Activated T-helper 17 cell treated with anti-CD3 and anti-CD28 coated beads, Interleukin-2, amount 50 U/mL, for 72 hours (primary cell): Measurements from ENCODE around the gene SLC4A1AP. TPM values are rescaled to one million over a fixed set of nuclear protein-coding genes. Genes with fewer than 3 reads are reported as not detected.
"Not testable (repeated sequence)": the region's sequence is repeated elsewhere in the genome, so short reads cannot be mapped to it uniquely, and the experiment has no call there.

Experiments
- ATAC-seq: fragments of 150-1000 bp; cut with Tn5 transposase; replicated peaks from 2 replicates; pipeline ENCODE4 v1.10.0; 2021; ENCODE audit warnings: mild to moderate bottlenecking, moderate library complexity
- H3K27ac Mint-ChIP-seq: one replicate; pipeline ENCODE4 v1.8.0; 2022; ENCODE audit warnings: mixed read lengths
- H3K27me3 Mint-ChIP-seq: one replicate; pipeline ENCODE4 v1.8.0; 2022; ENCODE audit warnings: mixed read lengths
- H3K36me3 Mint-ChIP-seq: one replicate; pipeline ENCODE4 v1.8.0; 2022; ENCODE audit warnings: low read depth, mild to moderate bottlenecking, mixed read lengths
- H3K4me1 Mint-ChIP-seq: one replicate; pipeline ENCODE4 v1.8.0; 2022; ENCODE audit warnings: mixed read lengths
- H3K4me3 Mint-ChIP-seq: one replicate; pipeline ENCODE4 v1.8.0; 2022; ENCODE audit warnings: mild to moderate bottlenecking, mixed read lengths
- H3K9me3 Mint-ChIP-seq: one replicate; pipeline ENCODE4 v1.8.0; 2022; ENCODE audit warnings: mixed read lengths
- total RNA-seq, 2 donors: library from RNA; stranded (reverse); gene quantifications; one replicate each; pipeline ENCODE4 v1.2.3, GENCODE V29; 2022

SLC4A1AP gene
- 10 to 100 TPM; 23.6 to 25.5 TPM for total RNA-seq

GRCh38 chr2:27663285-27664153 is at the start of gene SLC4A1AP, which contains the start of gene SUPT7L:
Gene SLC4A1AP, plus strand, starts transcription at chr2:27663889. Its CDS starts 26 bp downstream, at chr2:27663915.
Gene SUPT7L, minus strand, starts transcription at chr2:27663614. Its CDS starts 1,422 bp downstream, at chr2:27662192.
- Mint-ChIP-seq H3K4me3 (peak within 1 kb of the TSS; percentile 99), H3K4me1 (peaks cover 25% of the 10 kb centered on the region), H3K9me3 (no peaks in the 10 kb centered on the region), H3K27ac (peak within 1 kb of the TSS; percentile 99), H3K27me3 (no peaks in the 10 kb centered on the region), H3K36me3 (peaks cover 95% of the 10 kb centered on the region)
- peak; percentile 90 for ATAC-seq

GRCh38 chr2:27613985-27614384 is 49.7 kb upstream of the SLC4A1AP start:
- Mint-ChIP-seq H3K36me3 (peaks cover 88% of the 10 kb centered on the region), H3K4me1 (no peaks in the 10 kb centered on the region), H3K4me3 (no peak overlapping the region), H3K9me3 (no peaks in the 10 kb centered on the region), H3K27me3 (no peaks in the 10 kb centered on the region), H3K27ac (no peak overlapping the region)
- no peak for ATAC-seq

- Mint-ChIP-seq H3K27me3 (no peaks in the 10 kb centered on the region), H3K4me3 (no peak overlapping the region), H3K36me3 (peaks cover 89% of the 10 kb centered on the region), H3K4me1 (no peaks in the 10 kb centered on the region), H3K9me3 (no peaks in the 10 kb centered on the region), H3K27ac (no peak overlapping the region)
- no peak for ATAC-seq
Observed at GRCh38 chr2:27615316-27615715, 48.4 kb upstream of the SLC4A1AP start.

- no peak overlapping the region for H3K27ac Mint-ChIP-seq
- no peaks in the 10 kb centered on the region for H3K4me1 Mint-ChIP-seq
- peaks cover 83% of the 10 kb centered on the region for H3K36me3 Mint-ChIP-seq
- H3K27me3 Mint-ChIP-seq, result no peaks in the 10 kb centered on the region
- ATAC-seq, result no peak
- H3K4me3 Mint-ChIP-seq, result no peak overlapping the region
- no peaks in the 10 kb centered on the region for H3K9me3 Mint-ChIP-seq
Observed at GRCh38 chr2:27621524-27621923, 42.2 kb upstream of the SLC4A1AP start.

GRCh38 chr2:27622921-27623384 is 40.7 kb upstream of the SLC4A1AP start:
- H3K27ac Mint-ChIP-seq, result no peak overlapping the region
- H3K9me3 Mint-ChIP-seq, result no peaks in the 10 kb centered on the region
- H3K4me3 Mint-ChIP-seq, result no peak overlapping the region
- H3K27me3 Mint-ChIP-seq, result no peaks in the 10 kb centered on the region
- peak; percentile 21 for ATAC-seq
- peaks cover 69% of the 10 kb centered on the region for H3K36me3 Mint-ChIP-seq
- peaks cover 5% of the 10 kb centered on the region for H3K4me1 Mint-ChIP-seq

GRCh38 chr2:27624943-27625342 is 38.7 kb upstream of the SLC4A1AP start:
- peaks cover 52% of the 10 kb centered on the region for H3K36me3 Mint-ChIP-seq
- no peak for ATAC-seq
- no peaks in the 10 kb centered on the region for H3K27me3 Mint-ChIP-seq
- no peaks in the 10 kb centered on the region for H3K9me3 Mint-ChIP-seq
- no peak overlapping the region for H3K4me3 Mint-ChIP-seq
- no peak overlapping the region for H3K27ac Mint-ChIP-seq
- peaks cover 11% of the 10 kb centered on the region for H3K4me1 Mint-ChIP-seq

- H3K4me3 Mint-ChIP-seq, H3K9me3 Mint-ChIP-seq, H3K27ac Mint-ChIP-seq, ATAC-seq, H3K27me3 Mint-ChIP-seq: not testable (repeated sequence)
- Mint-ChIP-seq H3K4me1 (peaks cover 21% of the 10 kb centered on the region), H3K36me3 (peaks cover 39% of the 10 kb centered on the region)
Observed at GRCh38 chr2:27626323-27626722, 37.4 kb upstream of the SLC4A1AP start.

GRCh38 chr2:27626921-27627320 is 36.8 kb upstream of the SLC4A1AP start:
- H3K4me3 Mint-ChIP-seq, H3K9me3 Mint-ChIP-seq, H3K27ac Mint-ChIP-seq, ATAC-seq, H3K27me3 Mint-ChIP-seq: not testable (repeated sequence)
- Mint-ChIP-seq H3K36me3 (peaks cover 33% of the 10 kb centered on the region), H3K4me1 (peaks cover 23% of the 10 kb centered on the region)

GRCh38 chr2:27627963-27628766 is 35.5 kb upstream of the SLC4A1AP start:
- Mint-ChIP-seq H3K9me3 (no peaks in the 10 kb centered on the region), H3K36me3 (peaks cover 20% of the 10 kb centered on the region), H3K4me1 (peaks cover 28% of the 10 kb centered on the region), H3K27ac (no peak overlapping the region), H3K27me3 (no peaks in the 10 kb centered on the region), H3K4me3 (no peak overlapping the region)
- ATAC-seq, result peak; percentile 65

- peak; percentile 97 for ATAC-seq
- Mint-ChIP-seq H3K36me3 (peaks cover 12% of the 10 kb centered on the region), H3K4me1 (peaks cover 28% of the 10 kb centered on the region), H3K27me3 (no peaks in the 10 kb centered on the region), H3K9me3 (no peaks in the 10 kb centered on the region), H3K4me3 (no peak within 1 kb of the TSS), H3K27ac (no peak within 1 kb of the TSS)
Observed at GRCh38 chr2:27628767-27629709, 34.7 kb upstream of the SLC4A1AP start, which contains the start of the genes CCDC121 and GPN1. Gene CCDC121, minus strand, starts transcription at chr2:27629012. Its CDS starts 1,213 bp downstream, at chr2:27627799. Gene GPN1, plus strand, starts transcription at chr2:27629050. Its CDS starts 9 bp downstream, at chr2:27629059.

GRCh38 chr2:27630257-27630656 is 33.4 kb upstream of the SLC4A1AP start:
- H3K4me1 Mint-ChIP-seq, result peaks cover 28% of the 10 kb centered on the region

GRCh38 chr2:27634291-27634690 is 29.4 kb upstream of the SLC4A1AP start:
- no peaks in the 10 kb centered on the region for H3K9me3 Mint-ChIP-seq
- no peak for ATAC-seq
- H3K4me1 Mint-ChIP-seq, result peaks cover 33% of the 10 kb centered on the region
- no peaks in the 10 kb centered on the region for H3K27me3 Mint-ChIP-seq
- H3K4me3 Mint-ChIP-seq, result no peak overlapping the region
- no peak overlapping the region for H3K27ac Mint-ChIP-seq
- H3K36me3 Mint-ChIP-seq, result peaks cover 19% of the 10 kb centered on the region

More at GRCh38 chr2:27630257-27630656, 33.4 kb upstream of the SLC4A1AP start:
- not testable (repeated sequence) for H3K27me3 Mint-ChIP-seq, H3K36me3 Mint-ChIP-seq, H3K9me3 Mint-ChIP-seq, H3K27ac Mint-ChIP-seq, ATAC-seq, H3K4me3 Mint-ChIP-seq

GRCh38 chr2:27636766-27637165 is 26.9 kb upstream of the SLC4A1AP start:
- Mint-ChIP-seq H3K36me3 (peaks cover 43% of the 10 kb centered on the region), H3K9me3 (no peaks in the 10 kb centered on the region), H3K27me3 (no peaks in the 10 kb centered on the region), H3K27ac (no peak overlapping the region), H3K4me3 (no peak overlapping the region), H3K4me1 (peaks cover 18% of the 10 kb centered on the region)
- no peak for ATAC-seq
